Kidney (tissue), 14 donors: ENCODE results near the gene TMEM94. TPM values are rescaled to one million over a fixed set of nuclear protein-coding genes. Genes with fewer than 3 reads are reported as not detected.
A peak's percentile ranks its signal among the peaks of the same experiment; 100 is the strongest.

ENCODE experiments used
- DNase-seq, 5 donors: peaks; one replicate each; pipeline ENCODE4 v3.0.0-alpha.2; 2013 to 2020
- FAIRE-seq: peaks from 2 replicates; lab custom pipeline; 2012; peaks lifted over from hg19 to GRCh38; lab: Jason Lieb, UNC
- H3K27ac ChIP-seq, 2 donors: one replicate each; pipeline ENCODE4 v1.7.0; 2013; ENCODE audit warnings: low read depth in 2 of 2, low read length in 2 of 2, inconsistent platforms in 1 of 2
- H3K27me3 ChIP-seq: one replicate; pipeline ENCODE4 v1.7.1; 2013; ENCODE audit warnings: low read length, inconsistent platforms; ENCODE audit not compliant: control insufficient read depth, insufficient read depth
- H3K36me3 ChIP-seq, 3 donors: one replicate each; pipeline versions ENCODE4 v1.7.0 to v1.7.1; 2013; ENCODE audit warnings: low read length in 3 of 3, control low read depth in 1 of 3, inconsistent platforms in 1 of 3; ENCODE audit not compliant: insufficient read depth in 3 of 3, control insufficient read depth in 2 of 3
- H3K4me1 ChIP-seq, 3 donors: one replicate each; pipeline versions ENCODE4 v1.7.0 to v1.7.1; 2013; ENCODE audit warnings: low read length in 3 of 3, inconsistent platforms in 1 of 3, low read depth in 1 of 3; ENCODE audit not compliant: control insufficient read depth in 2 of 3, insufficient read depth in 2 of 3
- H3K4me3 ChIP-seq, 3 donors: one replicate each; pipeline versions ENCODE4 v1.7.0 to v1.8.1; 2013; ENCODE audit warnings: low read length in 3 of 3, control low read depth in 1 of 3, inconsistent platforms in 1 of 3
- H3K9ac ChIP-seq, 3 donors: one replicate each; pipeline versions ENCODE4 v1.7.0 to v1.7.1; 2013; ENCODE audit warnings: low read length in 3 of 3, control low read depth in 1 of 3, inconsistent platforms in 1 of 3
- H3K9me3 ChIP-seq, 3 donors: one replicate each; pipeline versions ENCODE4 v1.7.0 to v1.7.1; 2013; ENCODE audit warnings: low read length in 3 of 3, control low read depth in 1 of 3, inconsistent platforms in 1 of 3; ENCODE audit not compliant: control insufficient read depth in 2 of 3, insufficient read depth in 1 of 3
- intact Hi-C: fragments of 100-400 bp; cut with DNase I; formaldehyde crosslinking; loops from one replicate; pipeline ENCODE4 v1.11.1; 2022
- polyA plus RNA-seq: library from polyadenylated mRNA; stranded (reverse); fragments of 350-450 nt; fragmentation: Illumina TruSeq; extraction: RNeasy Lipid Tissue Mini Kit (QIAGEN cat#74804); gene quantifications from one replicate; pipeline ENCODE4 v1.2.3, GENCODE V29; 2014; ENCODE audit warnings: low read depth, low replicate concordance; ENCODE audit not compliant: insufficient read depth
- total RNA-seq: library from RNA; stranded (reverse); fragmentation: NEBNext Ultra II Directional; extraction: Animal tissue kit (Norgen Biotek cat#: 25700); gene quantifications from one replicate; pipeline ENCODE4 v1.2.1, GENCODE V29; 2021
- TF ChIP-seq, protein P1 (sequence below): IDR thresholded peaks from 3 replicates; pipeline ENCODE4 v1.5.1; 2012; ENCODE audit warnings: mild to moderate bottlenecking, moderate library complexity, borderline replicate concordance; ENCODE audit not compliant: insufficient read depth; ENCODE audit errors: extremely low read depth
- donor health status: control.
- donor health status: control.
- donor health status: control.
- donor health status: control.
- donor health status: control.
- donor health status: DM: yes; HTN: yes; CAD: no.
- donor health status: Normal renal cell carcinoma (clear cell type).

Gene TMEM94
- total and polyA plus RNA-seq, 2 donors from 2014 or later = 49.6 to 82.6 TPM

DNA sequence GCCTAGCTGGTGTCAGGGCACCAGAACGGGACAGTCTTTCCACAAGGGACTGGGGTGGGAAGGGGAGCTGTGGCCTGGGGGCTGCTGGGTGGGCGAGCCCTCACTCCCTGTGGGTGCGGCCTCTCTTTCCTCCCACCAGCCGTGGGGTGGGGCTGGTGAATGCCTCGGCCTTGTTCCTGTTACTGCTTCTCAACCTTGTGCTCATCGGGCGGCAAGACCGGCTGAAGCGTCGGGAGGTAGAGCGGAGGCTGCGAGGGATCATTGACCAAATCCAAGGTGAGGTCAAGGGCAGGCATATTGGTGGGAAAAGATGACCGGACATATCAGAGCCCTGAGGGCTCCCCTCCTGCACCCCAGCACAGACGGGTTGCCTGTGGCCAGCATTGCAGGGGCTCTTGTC lies 29.7 kb downstream of the TMEM94 start:
- intact Hi-C loops = no loop called here
- H3K36me3 ChIP-seq = peaks cover 0 to 5% (median 0%) of the 10 kb centered on the region in 3 donors
- FAIRE-seq (no peak), DNase-seq (no peak)
- peaks cover 0 to 46% (median 10%) of the 10 kb centered on the region in 3 donors for H3K4me1 ChIP-seq
- H3K27ac ChIP-seq = no peak overlapping the region
- no peak overlapping the region for H3K9ac ChIP-seq
- no peak overlapping the region for H3K4me3 ChIP-seq
- no peaks in the 10 kb centered on the region for H3K27me3 ChIP-seq
- H3K9me3 ChIP-seq = no peaks in the 10 kb centered on the region
- TF ChIP-seq, protein P1, sequence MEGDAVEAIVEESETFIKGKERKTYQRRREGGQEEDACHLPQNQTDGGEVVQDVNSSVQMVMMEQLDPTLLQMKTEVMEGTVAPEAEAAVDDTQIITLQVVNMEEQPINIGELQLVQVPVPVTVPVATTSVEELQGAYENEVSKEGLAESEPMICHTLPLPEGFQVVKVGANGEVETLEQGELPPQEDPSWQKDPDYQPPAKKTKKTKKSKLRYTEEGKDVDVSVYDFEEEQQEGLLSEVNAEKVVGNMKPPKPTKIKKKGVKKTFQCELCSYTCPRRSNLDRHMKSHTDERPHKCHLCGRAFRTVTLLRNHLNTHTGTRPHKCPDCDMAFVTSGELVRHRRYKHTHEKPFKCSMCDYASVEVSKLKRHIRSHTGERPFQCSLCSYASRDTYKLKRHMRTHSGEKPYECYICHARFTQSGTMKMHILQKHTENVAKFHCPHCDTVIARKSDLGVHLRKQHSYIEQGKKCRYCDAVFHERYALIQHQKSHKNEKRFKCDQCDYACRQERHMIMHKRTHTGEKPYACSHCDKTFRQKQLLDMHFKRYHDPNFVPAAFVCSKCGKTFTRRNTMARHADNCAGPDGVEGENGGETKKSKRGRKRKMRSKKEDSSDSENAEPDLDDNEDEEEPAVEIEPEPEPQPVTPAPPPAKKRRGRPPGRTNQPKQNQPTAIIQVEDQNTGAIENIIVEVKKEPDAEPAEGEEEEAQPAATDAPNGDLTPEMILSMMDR = no peak

DNA sequence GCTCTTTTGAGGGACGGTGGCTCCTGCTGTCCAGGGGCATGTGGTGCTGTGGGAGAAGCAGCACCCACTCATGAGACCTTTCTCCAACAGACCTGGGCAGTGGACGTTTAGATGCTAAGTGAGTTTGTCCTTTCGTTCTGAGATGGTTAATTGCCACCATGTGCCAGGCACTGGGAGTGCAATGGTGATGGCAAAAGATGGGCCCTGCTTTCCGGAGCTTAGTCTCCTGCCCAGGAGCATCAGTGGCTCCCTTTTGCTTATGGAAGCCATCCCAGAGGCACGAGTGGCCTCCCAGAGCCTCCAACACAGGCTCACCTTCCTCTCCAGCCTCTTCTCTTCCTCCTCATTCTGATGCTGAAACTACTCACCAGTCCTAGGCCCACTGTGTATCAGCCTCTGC lies 30.5 kb downstream of the TMEM94 start:
- Histone ChIP-seq H3K4me1 (peaks cover 0 to 39% (median 10%) of the 10 kb centered on the region in 3 donors), H3K27me3 (no peaks in the 10 kb centered on the region), H3K9me3 (no peaks in the 10 kb centered on the region), H3K36me3 (peaks cover 0 to 5% (median 0%) of the 10 kb centered on the region in 3 donors), H3K9ac (no peak overlapping the region), H3K27ac (peak overlapping the region in 1 of 2 donors; percentile 69), H3K4me3 (no peak overlapping the region)
- DNase-seq (no peak), FAIRE-seq (no peak)
- TF ChIP-seq, protein P1 = no peak
- intact Hi-C loops = no loop called here

DNA sequence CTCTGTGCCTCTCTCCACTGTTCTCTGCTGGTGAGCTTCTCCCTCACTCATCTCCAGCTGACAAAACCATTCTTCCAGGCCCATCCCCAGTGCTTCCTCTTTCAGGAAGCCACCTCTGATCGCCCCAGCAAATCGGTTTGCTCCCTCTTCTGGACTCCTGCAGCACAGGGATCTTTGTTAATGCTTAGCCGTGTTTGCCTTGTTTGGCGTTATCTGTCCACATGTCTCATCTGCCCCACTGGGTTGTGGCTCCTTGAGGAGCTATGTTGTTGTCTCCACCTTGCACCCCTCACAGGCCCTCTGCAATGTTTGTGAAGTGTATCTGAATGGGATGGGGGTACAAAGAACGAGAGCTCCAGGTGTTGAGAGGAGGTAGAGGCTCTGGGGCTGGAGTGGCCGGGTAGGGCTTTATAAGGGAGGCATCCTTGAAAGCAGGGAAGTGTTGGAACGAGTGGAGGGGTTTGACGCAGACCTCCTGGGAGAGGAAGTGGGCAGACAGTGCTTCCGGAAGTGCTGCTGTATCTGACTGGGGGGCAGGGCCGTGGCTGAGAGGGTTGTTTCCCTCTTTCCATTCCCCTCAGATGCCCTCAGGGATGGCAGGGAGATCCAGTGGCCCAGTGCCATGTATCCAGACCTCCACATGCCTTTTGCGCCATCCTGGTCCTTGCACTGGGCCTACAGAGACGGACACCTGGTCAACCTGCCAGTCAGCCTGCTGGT lies 31.1 kb downstream of the TMEM94 start:
- Histone ChIP-seq H3K36me3 (peaks cover 0 to 5% (median 3%) of the 10 kb centered on the region in 3 donors), H3K9ac (peak overlapping the region in 1 of 3 donors; percentile 56), H3K4me3 (peak overlapping the region in 1 of 3 donors; percentile 16), H3K27ac (peak overlapping the region in 1 of 2 donors; percentile 69), H3K27me3 (no peaks in the 10 kb centered on the region), H3K4me1 (peaks cover 0 to 39% (median 10%) of the 10 kb centered on the region in 3 donors), H3K9me3 (no peaks in the 10 kb centered on the region)
- TF ChIP-seq, protein P1 = no peak
- intact Hi-C loops = no loop called here
- FAIRE-seq (no peak), DNase-seq (no peak)
